Upper lobe of right lung (tissue), 1 donor: ENCODE results near the gene ZNF808. TPM values are rescaled to one million over a fixed set of nuclear protein-coding genes. Genes with fewer than 3 reads are reported as not detected.
"Not testable (repeated sequence)": the region's sequence is repeated elsewhere in the genome, so short reads cannot be mapped to it uniquely, and the experiment has no call there.

Source experiments
- ATAC-seq: fragments of 200-7000 bp; cut with Tn5 transposase; one replicate; pipeline ENCODE4 v1.9.1; 2020; ENCODE audit warnings: mild to moderate bottlenecking, moderate library complexity
- DNase-seq: peaks from one replicate; pipeline ENCODE4 v3.0.0-alpha.2; 2020
- H3K27ac ChIP-seq: fragments of 200-600 bp; one replicate; pipeline ENCODE4 v1.8.0; 2022
- H3K27me3 ChIP-seq: fragments of 200-600 bp; one replicate; pipeline ENCODE4 v1.8.0; 2022; ENCODE audit warnings: mild to moderate bottlenecking
- H3K36me3 ChIP-seq: fragments of 200-600 bp; one replicate; pipeline ENCODE4 v1.8.0; 2022
- H3K4me1 ChIP-seq: fragments of 200-600 bp; one replicate; pipeline ENCODE4 v1.8.0; 2022
- H3K4me3 ChIP-seq: fragments of 200-600 bp; one replicate; pipeline ENCODE4 v1.8.0; 2022; ENCODE audit warnings: mild to moderate bottlenecking
- H3K9me3 ChIP-seq: fragments of 200-600 bp; one replicate; pipeline ENCODE4 v1.8.0; 2022
- CTCF ChIP-seq: fragments of 200-600 bp; IDR thresholded peaks from one replicate; pipeline ENCODE4 v1.8.0; 2022; ENCODE audit warnings: antibody characterized with exemption
- intact Hi-C: fragments of 100-400 bp; cut with DNase I; formaldehyde crosslinking; loops from one replicate; pipeline ENCODE4 v1.11.0; 2022
- total RNA-seq: library from RNA; stranded (reverse); fragmentation: NEBNext Ultra II Directional; extraction: Animal tissue kit (Norgen Biotek cat#: 25700); gene quantifications from one replicate; pipeline ENCODE4 v1.2.1, GENCODE V29; 2021
- donor health status: DM: no; HTN: yes; CAD: no; lungs with severe emphysema.

Gene ZNF808
- total RNA-seq, 1 donor from 2014 or later, result 33.3 TPM

- no peak for DNase-seq
- Histone ChIP-seq H3K4me1 (no peaks in the 10 kb centered on the region), H3K27ac (no peak overlapping the region), H3K27me3 (no peaks in the 10 kb centered on the region), H3K9me3 (peaks cover 9% of the 10 kb centered on the region), H3K36me3 (peaks cover 33% of the 10 kb centered on the region), H3K4me3 (no peak overlapping the region)
- intact Hi-C loops, result no loop called here
- TF ChIP-seq CTCF, result no peak
- no peak for ATAC-seq
Measured at GRCh38 chr19:52585604-52586003, 58.1 kb downstream of the ZNF808 start.

GRCh38 chr19:52590728-52591127 is 63.3 kb downstream of the ZNF808 start:
- peaks cover 7% of the 10 kb centered on the region for H3K36me3 ChIP-seq
- no peak for TF ChIP-seq CTCF
- intact Hi-C loops, result no loop called here

GRCh38 chr19:52592301-52592700 is 64.8 kb downstream of the ZNF808 start:
- no peak overlapping the region for H3K27ac ChIP-seq
- H3K36me3 ChIP-seq, result peaks cover 18% of the 10 kb centered on the region
- no peaks in the 10 kb centered on the region for H3K9me3 ChIP-seq
- no peak for DNase-seq
- no peaks in the 10 kb centered on the region for H3K27me3 ChIP-seq
- no peak overlapping the region for H3K4me3 ChIP-seq
- intact Hi-C loops, result no loop called here
- no peak for ATAC-seq
- TF ChIP-seq CTCF, result peak; percentile 6
- H3K4me1 ChIP-seq, result no peaks in the 10 kb centered on the region

More at GRCh38 chr19:52590728-52591127, 63.3 kb downstream of the ZNF808 start:
- H3K9me3 ChIP-seq, result no peaks in the 10 kb centered on the region
- H3K4me3 ChIP-seq, result no peak overlapping the region
- DNase-seq, result no peak
- no peak overlapping the region for H3K27ac ChIP-seq
- no peaks in the 10 kb centered on the region for H3K4me1 ChIP-seq
- ATAC-seq, result no peak
- no peaks in the 10 kb centered on the region for H3K27me3 ChIP-seq

- peak; percentile 8 for DNase-seq
- H3K4me1 ChIP-seq, H3K27ac ChIP-seq, H3K9me3 ChIP-seq, ATAC-seq, H3K4me3 ChIP-seq, H3K27me3 ChIP-seq, intact Hi-C loops: not testable (repeated sequence)
- peaks cover 18% of the 10 kb centered on the region for H3K36me3 ChIP-seq
Measured at GRCh38 chr19:52593441-52593840, 66.0 kb downstream of the ZNF808 start.

- DNase-seq (no peak), ATAC-seq (no peak)
- H3K9me3 ChIP-seq, result no peaks in the 10 kb centered on the region
- TF ChIP-seq CTCF, result no peak
- no peaks in the 10 kb centered on the region for H3K27me3 ChIP-seq
- H3K36me3 ChIP-seq, result peaks cover 14% of the 10 kb centered on the region
- intact Hi-C loops, result no loop called here
- peaks cover 13% of the 10 kb centered on the region for H3K4me1 ChIP-seq
- H3K4me3 ChIP-seq, result no peak overlapping the region
- H3K27ac ChIP-seq, result no peak overlapping the region
Measured at GRCh38 chr19:52599241-52599640, 71.8 kb downstream of the ZNF808 start.

- ATAC-seq (no peak), DNase-seq (peak; percentile 64)
- Histone ChIP-seq H3K4me3 (peak overlapping the region; percentile 86), H3K27ac (peak overlapping the region; percentile 71), H3K4me1 (peaks cover 13% of the 10 kb centered on the region), H3K27me3 (no peaks in the 10 kb centered on the region), H3K36me3 (peaks cover 12% of the 10 kb centered on the region), H3K9me3 (no peaks in the 10 kb centered on the region)
- TF ChIP-seq CTCF, result no peak
- intact Hi-C loops, result no loop called here
Measured at GRCh38 chr19:52600639-52601024, 73.2 kb downstream of the ZNF808 start.
